Fibroblast of peridontal ligament (primary cell): ENCODE data around the gene TRABD2B.

ENCODE experiments used
- DNase-seq: peaks from one replicate; pipeline ENCODE4 v3.0.0-alpha.2; 2010; ENCODE audit errors: extremely low read depth

The TRABD2B gene

DNA sequence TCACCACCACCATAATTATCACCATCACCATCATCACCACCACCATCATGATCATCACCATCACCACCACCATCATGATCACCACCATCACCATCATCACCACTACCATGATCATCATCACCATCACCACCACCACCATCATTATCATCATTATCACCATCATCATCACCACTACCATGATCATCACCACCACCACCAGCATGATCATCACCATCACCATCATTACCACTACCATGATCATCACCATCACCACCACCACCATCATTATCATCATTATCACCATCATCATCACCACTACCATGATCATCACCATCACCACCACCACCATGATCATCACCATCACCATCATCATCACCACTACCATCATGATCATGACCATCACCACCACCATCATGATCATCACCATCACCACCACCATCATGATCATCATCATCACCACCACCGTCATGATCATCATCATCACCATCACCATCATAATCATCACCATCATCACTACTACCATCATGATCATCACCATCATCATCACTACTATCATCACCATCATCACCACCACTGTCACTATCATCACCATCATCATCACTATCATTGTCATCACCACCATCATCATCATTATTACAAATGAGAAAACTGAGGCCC lies 60.2 kb downstream of the TRABD2B start:
- no peak for DNase-seq

DNA sequence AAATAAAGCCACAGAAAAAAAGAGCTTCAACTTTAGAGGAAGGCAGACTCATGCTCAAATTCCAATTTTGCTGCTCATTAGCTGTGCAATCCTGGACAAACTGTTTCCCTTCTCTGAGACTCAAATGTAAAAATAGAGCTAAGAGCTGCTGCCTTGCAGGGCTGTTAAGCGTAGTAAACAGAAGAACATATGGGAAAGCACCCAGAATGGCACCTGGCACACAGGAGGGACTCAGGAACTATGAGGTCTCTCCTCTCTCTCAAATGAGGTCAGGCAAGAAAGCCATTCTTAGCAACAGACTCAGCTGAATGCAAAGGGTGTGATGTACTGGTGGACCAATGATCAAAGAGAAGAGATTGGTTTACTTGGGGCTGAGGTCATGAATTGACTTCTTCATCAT lies 61.3 kb downstream of the TRABD2B start:
- DNase-seq: no peak

DNA sequence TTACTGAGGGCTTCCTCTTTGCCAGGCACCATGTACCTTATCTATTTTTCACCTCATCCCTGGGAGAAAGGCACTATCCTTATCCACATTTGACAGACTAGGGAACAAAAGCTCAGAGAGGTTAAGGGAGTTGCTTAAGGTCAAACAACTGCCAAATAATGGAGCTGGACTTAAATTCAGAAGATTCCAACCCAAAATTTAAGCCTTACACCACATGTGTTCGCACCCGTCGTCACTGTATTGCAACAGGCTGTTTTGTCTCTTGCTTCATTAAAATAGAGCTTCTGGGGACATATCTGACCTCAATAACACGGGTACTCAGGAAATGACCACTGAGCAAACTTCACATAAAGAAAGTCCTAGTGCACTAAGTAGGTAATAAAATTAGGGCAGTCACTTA lies 62.0 kb downstream of the TRABD2B start:
- DNase-seq: no peak

DNA sequence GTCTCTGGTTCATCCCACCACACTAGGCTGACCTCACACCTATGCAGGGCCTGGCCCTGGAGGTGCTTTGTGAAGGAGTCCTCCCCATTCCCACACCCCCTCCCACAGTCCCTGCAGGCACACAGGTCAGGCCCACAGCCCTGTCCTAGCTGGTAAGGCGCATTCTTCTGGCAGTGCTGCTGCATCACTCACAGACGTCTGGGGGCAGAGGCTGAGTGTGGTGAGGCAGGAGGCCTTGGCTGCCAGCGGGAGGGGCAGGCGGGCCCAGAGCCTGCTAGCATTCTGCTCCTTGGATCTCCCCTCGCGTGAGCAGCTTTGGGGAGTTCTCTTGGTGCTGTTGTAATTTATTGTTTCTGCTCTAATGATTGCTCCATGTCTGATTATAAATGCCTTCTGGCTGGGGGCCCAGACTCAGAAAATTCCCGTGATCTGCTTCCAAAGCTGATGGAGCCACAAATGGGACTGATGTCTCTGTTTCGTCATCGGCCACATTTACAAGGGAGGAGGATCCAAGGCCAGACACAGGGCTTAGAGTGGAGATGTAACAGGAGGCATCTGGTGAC lies 62.9 kb downstream of the TRABD2B start:
- DNase-seq: peak; percentile 62

DNA sequence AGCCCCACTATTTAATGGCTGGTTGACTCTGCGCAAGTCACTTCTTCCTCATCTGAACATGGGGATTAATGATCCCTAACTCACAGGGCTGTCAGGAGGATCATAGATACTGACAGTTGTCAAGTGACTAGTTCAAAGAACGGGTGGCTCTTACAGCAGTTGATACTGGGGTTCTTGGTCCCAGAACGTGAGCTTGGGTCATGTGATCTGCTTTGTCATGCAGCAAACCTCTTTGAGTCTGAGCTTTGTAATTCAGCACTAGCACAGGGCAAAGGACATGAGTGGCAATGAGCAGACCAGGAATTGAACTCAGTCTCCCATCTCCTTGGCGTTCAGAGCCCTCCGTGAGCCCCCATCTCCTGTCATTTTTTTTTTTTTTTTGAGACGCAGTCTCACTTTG lies 64.4 kb downstream of the TRABD2B start:
- DNase-seq: no peak

DNA sequence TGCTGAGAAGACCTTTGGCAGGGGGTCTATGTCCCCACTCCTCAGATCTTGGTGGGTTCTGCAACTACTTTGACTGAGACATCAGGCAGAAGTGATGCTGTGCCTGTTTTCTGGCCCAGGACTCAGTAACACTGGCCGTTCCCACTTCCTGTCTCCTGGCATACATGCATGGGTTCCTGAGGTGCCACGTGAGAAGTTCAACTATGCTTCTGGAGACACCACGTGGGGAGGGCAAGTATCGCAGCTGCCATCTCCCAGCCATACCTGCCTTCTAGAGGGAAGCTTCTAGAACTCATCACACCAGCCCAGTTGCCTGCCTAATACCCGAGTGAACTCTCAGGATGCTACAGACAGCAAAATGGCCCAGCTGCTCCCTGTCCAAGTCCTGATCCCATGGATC lies 65.8 kb downstream of the TRABD2B start:
- DNase-seq: no peak

DNA sequence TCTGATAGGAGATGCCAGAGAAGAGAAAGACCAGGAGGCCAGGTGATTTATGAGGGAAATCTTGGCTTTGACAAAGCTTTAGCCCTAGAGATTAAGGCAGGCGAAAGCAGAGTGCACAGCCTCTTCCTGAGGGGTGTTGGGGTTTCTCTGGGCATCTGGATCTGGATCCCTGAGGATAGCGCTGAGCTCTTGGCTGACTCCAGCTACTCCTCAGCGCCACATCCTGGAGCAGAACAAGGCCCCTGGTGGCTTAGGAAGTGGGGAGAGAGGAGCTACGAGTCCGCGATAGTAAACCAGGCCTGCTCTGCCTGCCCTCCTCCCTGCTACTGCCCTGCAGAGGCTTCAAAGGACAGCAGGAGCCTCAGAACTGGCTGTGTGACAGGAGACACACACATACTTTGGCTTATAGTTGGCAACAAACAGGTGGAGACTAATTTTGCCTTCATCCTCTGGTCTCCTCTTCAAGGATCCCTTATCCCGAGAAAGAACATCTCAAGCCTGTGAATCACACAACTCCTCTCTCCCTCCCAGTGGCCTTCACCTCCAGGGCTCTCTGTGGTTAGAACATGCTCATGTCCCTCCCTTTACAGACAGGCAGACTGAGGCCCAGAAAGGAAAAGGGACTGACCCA lies 66.9 kb downstream of the TRABD2B start:
- DNase-seq: no peak

DNA sequence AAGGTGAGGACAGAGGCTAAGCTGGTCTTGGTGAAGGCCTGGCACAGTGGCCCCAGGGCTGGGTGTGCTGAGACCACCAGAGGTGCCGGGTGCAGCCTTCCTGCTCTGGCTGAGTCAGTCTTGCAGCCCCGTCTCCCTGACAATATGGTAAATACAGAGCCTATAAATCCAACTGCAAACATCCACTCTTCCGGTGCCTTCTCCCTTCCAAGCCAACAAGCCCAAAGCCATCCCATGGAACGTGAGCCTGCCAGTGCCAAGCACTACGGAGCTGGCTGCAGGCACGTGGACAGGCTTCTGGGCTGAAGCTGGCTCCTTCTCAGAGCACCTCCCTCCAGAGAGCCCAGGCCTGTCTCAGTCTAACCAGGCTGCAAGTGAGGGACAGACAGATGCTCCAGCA lies 70.0 kb downstream of the TRABD2B start:
- DNase-seq: no peak

DNA sequence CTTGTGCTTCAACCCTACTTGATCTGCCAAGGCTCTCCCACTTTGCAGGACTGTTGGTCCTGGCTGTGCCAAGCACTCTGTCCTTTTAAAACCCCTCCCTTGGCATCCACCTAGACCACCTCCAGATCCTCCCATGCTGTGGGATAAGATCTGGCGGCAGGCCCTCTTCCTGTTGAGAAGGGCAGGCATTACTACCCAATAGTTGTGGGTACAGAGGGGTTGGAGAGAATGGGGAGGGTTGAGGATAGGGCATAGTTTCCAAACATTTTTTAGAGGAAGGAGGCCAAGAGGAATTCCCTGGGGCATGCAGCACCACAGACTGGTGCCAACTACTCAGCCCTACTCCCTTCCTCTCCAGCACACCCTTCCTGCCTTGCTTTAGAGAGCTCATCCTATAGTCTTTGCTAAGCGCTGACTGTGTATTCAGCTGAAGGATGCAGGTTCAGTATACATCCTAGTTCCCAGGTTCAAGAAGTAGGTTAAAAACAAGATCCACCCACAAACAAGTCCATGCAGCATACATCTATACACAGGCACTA lies 70.7 kb downstream of the TRABD2B start:
- DNase-seq: no peak

DNA sequence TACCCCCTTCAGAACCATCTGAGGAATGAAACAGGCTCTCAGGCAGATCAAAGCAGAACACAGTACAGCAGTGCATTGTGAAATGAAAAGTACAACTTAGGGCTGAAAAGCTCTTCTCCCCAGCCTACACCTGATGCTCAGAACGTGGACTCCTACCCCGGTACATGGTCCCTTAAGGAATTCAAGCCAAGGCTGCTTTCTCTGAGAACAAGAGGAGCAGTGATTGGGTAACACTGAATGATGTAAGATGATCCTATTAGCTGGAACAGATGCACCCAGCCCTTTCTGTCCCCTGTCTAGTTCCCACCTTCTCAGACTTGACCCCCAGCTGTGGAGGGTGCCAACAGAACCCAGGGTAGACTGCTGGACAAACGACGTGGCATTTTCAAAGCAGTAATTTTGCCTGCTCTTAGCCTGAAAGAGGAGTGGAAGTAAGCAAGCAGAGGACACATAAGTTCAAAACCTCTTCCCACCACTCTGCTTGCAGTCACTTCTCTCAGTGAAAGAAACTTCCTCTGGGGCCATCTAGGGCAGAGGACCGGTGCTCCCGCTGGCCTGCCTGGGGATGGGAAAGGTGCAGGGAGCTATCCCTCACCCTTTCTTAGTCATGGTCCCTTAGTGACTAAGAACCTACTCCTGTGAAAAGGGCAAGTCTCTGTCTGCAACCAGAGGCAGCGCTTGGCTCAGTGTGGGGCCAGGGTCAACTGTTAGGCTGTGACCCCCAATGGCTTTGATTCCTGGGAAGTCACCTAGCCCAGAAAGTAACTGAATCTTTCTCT lies 72.7 kb downstream of the TRABD2B start:
- no peak for DNase-seq

DNA sequence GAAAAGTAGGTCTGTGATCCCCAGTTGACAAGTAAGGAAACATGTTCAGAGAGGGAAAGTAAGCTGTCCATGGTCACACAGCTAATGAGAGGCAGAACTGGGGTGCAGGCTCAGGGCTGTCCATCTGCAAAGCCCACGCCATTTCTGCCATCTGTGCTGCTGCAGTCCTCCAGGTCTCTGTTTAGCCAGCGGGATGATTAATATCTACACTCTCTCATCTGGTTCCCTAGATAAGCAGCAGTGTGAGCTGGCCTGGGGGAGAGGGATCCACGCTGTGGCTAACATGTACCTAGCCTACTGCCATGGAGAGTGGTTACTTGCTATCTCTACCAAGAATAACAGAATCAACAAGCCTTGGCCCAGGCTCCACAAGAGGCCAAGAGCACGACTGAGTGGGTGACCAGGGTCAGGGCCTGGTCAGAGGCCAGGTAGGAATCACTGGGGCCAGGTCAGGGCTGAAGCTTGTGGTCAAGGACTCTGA lies 75.2 kb downstream of the TRABD2B start:
- no peak for DNase-seq

DNA sequence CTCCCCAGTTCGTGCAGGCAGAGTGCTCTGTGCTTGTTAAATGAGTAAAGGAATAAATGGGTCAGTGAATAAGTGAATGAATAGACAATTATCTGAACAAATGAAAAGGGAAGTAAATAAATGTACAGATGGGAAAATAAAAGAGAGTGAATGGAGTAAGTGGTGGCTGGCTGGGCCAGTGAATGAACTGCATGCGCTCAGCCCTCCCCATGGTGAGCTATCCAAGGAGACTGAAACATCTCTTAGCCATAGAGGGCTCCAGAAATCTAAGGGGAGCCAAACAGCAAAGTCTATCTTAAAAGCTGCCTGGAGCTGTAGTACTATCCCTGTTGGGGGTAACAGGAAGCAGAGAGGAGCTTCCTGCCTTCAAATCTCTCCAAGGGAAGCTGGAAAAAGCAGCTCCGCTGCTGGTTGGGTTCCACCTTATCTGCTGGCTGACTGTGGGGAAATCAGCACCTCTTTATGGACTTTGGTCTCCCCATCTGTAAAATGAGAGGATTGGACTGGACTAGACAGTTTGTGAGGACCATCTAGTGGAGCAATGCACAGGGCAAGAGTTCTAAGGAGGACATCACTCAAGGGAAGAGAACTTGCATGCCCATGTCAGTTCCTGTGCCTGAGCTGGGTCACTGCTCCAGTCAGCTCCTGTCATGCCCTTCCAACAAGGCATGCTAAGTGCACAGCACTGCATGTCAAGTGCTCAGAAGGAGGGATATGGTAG lies 77.9 kb downstream of the TRABD2B start:
- no peak for DNase-seq

DNA sequence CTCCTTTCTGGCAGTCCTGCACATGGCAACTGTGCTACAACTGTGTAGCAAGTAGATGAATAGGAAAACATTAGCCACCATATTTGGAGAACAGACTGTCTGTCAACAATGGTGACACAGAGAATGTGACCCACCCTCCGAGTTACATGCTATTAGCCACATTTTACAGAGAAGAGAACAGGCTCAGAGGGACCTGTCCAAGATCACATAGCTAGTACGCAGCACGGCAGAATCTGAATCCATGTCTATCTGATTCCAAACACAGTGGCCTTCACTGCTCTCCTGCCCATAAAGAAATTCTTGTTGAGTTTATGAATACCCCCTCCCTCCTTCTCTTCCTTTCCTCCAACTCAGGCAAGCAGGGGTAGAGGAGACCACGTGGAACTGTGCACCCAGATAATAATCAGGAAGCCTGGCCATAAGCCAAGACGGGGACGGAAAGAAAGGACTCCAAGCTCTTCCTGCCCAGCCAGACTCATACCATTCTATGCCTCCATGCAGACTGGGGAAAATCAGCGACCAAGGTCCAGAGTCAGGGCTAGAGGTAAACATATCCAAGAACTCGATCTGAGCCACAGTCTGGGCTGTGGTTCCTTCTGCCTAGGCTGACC lies 78.8 kb downstream of the TRABD2B start:
- DNase-seq: no peak

DNA sequence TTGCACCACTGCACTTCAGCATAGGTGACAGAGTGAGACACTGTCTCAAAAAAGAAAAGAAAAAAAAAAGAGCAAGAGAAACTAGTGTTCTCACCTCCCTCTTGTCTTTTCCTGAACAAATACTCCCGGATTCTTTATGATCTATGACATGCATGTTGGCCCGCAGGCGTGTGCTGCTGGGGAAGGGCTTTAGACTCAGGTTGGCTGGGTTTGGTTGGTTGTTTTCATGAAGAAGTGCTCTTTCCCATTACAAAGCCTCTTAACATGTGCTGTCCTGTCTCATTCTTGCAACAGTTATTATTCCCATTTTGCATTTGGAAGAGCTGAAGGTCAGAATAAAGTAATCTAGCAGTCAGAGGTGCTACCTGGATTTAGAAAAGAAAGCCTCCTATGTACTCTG lies 79.5 kb downstream of the TRABD2B start:
- no peak for DNase-seq

DNA sequence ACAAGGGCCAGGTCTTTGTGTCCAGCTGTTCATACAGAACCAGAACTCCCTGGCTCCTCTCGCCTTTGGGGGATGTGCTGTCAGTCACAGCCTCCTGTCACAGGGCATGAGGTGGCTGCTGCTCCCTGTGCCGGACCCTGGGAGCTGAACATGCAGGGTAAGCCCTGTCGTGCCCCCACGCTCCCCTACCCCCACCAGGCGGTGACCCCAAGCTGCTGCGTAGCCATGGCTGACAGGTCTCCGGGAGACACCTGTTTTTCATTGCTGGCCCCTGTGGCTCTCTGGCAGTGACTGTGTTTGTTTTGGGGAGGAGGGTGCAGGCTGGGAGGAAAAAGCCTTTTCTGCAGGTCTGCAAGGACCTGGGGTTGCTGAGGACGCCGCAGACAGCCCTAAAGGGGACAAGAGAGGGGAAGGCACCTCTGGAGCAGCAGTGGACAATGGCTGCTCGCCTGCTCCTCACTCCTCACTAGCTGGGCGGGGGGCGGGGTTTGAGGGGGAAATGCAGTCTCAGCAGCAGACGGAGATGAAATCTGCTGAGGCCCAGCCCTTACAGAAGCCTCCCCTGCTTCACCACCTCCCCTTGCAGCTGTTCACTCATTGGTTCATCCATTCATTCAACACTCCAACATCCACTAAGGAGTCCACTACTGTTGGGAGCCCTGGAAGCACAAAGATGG lies 81.4 kb downstream of the TRABD2B start:
- no peak for DNase-seq

DNA sequence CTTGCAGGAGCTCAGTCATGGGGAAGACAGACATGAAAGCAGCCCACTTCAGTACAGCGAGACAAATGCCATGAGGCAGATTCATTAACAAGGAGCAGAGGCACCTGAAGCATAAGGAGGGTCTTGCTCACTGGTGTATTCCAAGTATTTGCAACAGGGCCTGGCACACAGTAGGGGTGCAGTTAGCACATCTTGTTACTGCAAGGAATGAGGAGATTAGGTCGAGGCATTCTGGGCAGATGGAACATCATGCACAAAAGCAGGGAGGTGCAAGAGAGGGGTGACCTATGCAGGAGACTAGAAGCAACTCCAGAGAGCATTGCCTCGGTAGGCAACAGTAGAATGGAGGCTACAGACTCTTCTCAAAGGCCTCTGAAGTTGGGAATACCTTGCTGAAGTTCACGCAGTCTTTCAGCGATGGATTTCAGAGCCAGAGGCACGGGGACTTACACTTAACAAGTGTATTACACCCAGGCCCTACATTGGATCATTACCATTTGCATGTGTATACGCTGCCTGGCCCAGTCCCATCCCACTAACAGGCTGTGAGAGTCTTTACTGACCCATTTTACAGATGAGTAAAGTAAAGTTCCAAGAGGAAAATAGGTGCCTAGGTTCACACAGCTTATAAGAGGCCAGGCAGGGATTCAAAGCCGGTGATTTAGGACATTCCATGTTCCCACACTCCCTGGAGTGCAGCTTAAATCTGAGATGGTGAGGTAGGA lies 82.1 kb downstream of the TRABD2B start:
- DNase-seq: no peak

DNA sequence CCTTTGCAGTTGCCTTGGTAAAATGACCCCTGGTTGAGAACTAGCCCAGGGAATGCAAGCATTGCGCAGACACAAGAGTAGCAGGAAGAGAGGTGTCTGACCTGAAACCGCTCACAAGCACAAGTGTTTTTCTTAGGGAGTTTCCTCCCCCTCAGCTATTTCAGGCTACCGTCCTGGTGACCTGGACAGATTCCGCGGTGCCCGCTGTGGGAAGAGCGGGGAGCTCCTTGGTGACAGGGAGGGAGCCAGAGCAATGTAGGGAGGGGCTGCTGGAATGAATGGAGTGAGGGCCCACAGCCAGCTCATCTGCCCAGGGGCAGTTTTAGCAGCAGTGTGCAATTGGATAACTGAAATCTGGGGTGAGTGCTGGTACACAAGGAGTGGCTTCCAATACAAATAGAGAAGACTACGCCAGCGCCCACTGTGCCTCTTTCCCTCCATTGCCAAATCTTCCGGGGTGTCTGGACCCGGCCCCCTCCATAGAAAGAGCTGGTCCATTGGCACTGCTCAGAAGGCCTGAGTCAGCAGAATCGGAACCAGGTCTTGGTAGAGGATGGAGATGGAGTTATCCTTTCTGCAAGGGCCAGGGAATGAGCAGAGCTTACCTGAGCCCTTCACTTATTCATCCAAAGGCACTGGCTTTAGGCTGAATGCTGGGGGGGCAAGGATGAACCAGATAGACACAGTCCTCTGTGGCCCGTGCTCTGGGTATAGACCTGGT lies 82.8 kb downstream of the TRABD2B start:
- DNase-seq: no peak

DNA sequence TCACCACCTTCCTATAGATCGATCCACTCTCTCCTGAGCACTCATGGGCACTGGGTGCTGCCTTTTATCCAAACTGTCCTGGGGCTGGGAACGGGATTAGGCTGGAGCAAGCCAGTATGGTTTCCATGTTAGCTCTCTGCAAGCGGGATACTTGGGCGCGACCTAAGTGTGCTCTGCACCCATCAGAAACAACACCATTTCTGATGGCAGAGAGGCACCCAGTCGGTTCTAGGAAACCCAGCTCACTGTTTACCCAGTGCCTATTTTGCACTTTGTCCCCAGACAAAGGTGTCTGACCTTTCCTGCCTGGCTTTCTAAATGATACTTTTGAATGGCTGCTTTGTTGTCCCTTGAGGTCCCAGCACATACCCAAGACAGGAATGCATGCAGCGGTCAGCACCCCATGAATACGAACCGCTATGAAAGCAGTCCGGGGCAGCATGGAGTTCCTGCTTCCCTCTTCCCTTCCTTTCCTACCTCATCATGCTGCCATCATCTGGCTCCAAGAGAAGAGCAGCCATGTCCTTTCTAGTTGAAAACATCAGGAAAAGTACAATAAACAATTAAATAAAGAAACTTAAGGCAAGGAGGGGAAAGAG lies 83.9 kb downstream of the TRABD2B start:
- no peak for DNase-seq

DNA sequence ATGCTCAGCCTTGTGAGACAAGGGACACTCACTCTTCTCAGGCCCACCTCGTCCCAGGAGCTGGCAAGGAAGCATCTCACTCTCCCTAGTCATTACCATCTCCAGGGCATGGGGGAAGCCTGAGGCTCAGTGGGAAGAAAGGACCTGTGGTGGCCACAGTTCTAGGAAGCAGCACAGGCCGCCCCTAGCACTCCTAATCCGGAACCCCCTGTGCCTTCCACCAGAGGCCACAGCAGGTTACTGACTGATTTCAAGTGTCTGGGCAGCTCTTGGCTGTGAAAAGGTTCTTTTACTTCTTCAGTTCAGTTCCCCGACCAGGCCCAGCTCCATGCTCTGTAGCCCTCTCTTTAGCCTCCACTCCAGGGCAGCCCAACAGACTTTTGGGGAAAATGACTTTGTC lies 84.4 kb downstream of the TRABD2B start:
- no peak for DNase-seq
